Measurements from ENCODE around the gene CD38.

GRCh38 chr4:15853345-15853744, 75.2 kb downstream of the CD38 start:
- TF ChIP-seq EZH2 (IDR thresholded peaks at IDR 0.05; ENCODE audit: low read length) (no peak), CTCF (optimal IDR thresholded peaks at IDR 0.05 in 1 of 3, IDR thresholded peaks at IDR 0.05 in 1 of 3, conservative IDR thresholded peaks at IDR 0.05 in 1 of 3; ENCODE audit: extremely low read depth in 1 of 3, insufficient read depth in 2 of 3, low read length in 3 of 3) (no peak)

Measured in keratinocyte (primary cell).